Amniotic epithelial cell (primary cell): Measurements from ENCODE around the gene IRS2.
A peak's percentile ranks its signal among the peaks of the same experiment; 100 is the strongest.
"Not testable (repeated sequence)": the region's sequence is repeated elsewhere in the genome, so short reads cannot be mapped to it uniquely, and the experiment has no call there.

ENCODE experiments used
- DNase-seq: peaks from one replicate; pipeline ENCODE4 v3.0.0-alpha.2; 2010; ENCODE audit warnings: low read depth

Gene IRS2

GRCh38 chr13:109755551-109755950, 30.8 kb downstream of the IRS2 start:
- DNase-seq, result no peak

- DNase-seq, result no peak
Observed at GRCh38 chr13:109751477-109751876, 34.9 kb downstream of the IRS2 start.

- no peak for DNase-seq
Observed at GRCh38 chr13:109750221-109750775, 36.1 kb downstream of the IRS2 start.

- DNase-seq, result no peak
Observed at GRCh38 chr13:109749365-109749764, 37.0 kb downstream of the IRS2 start.

- no peak for DNase-seq
Observed at GRCh38 chr13:109748677-109749076, 37.7 kb downstream of the IRS2 start.

GRCh38 chr13:109747524-109747923, 38.9 kb downstream of the IRS2 start:
- no peak for DNase-seq

- no peak for DNase-seq
Observed at GRCh38 chr13:109746364-109746763, 40.0 kb downstream of the IRS2 start.

- DNase-seq, result no peak
Observed at GRCh38 chr13:109745702-109746101, 40.7 kb downstream of the IRS2 start.

- DNase-seq, result no peak
Observed at GRCh38 chr13:109745060-109745459, 41.3 kb downstream of the IRS2 start.

GRCh38 chr13:109744512-109745051, 41.8 kb downstream of the IRS2 start:
- peak; percentile 97 for DNase-seq

GRCh38 chr13:109743706-109744453, 42.5 kb downstream of the IRS2 start:
- peak; percentile 91 for DNase-seq

- DNase-seq, result no peak
Observed at GRCh38 chr13:109741966-109742365, 44.4 kb downstream of the IRS2 start.

- DNase-seq, result no peak
Observed at GRCh38 chr13:109740721-109741120, 45.7 kb downstream of the IRS2 start.

GRCh38 chr13:109740121-109740520, 46.3 kb downstream of the IRS2 start:
- DNase-seq, result no peak

- no peak for DNase-seq
Observed at GRCh38 chr13:109738298-109738746, 48.1 kb downstream of the IRS2 start.

- DNase-seq, result no peak
Observed at GRCh38 chr13:109737606-109738005, 48.8 kb downstream of the IRS2 start.

GRCh38 chr13:109737046-109737573, 49.3 kb downstream of the IRS2 start:
- no peak for DNase-seq

GRCh38 chr13:109735436-109735966, 50.9 kb downstream of the IRS2 start:
- DNase-seq, result no peak

GRCh38 chr13:109734002-109734785, 52.2 kb downstream of the IRS2 start:
- no peak for DNase-seq

- DNase-seq, result no peak
Observed at GRCh38 chr13:109733550-109733949, 52.8 kb downstream of the IRS2 start.

GRCh38 chr13:109732470-109733170, 53.8 kb downstream of the IRS2 start:
- not testable (repeated sequence) for DNase-seq
